Measurements from ENCODE around the gene COL5A1. TPM values are rescaled to one million over a fixed set of nuclear protein-coding genes. Genes with fewer than 3 reads are reported as not detected.

The COL5A1 gene
- total RNA-seq, 1 donor from 2014 or later, result 6.1 TPM

DNA sequence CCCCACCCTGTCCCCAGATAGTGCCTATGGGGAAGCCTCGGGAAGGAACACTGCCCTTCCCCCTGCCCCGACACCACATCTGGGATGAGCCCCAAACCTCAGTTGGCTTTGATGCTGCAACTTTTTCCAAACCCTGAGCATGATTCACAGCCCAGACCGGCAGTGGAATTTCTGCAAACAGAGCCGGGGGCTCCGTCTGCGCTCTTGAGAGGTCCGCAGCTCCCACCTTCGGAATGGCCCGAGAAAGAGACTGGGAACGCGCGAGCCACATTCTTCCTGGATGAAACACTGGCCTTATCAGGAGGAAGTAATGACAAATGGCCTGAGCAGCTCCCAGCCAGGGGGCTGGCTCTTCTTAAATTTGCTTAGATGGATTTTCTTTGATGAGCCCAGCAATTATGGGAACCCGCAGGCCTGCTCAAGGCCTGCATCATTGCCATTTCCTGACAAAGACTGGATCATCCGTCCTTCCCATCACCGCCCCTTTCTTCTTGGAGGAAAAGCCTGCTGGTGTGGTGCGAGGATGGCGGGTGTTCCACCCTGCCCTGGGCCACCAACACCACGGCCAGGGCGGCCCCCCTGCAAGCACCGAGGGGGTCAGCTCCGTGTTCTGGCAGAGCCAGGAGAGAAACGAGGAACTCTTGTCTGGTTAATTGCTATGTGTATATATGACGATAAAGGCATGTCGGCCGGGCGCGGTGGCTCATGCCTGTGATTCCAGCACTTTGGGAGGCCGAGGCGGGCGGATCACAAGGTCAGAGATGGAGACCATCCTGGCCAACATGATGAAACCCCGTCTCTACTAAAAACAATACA is 38.8 kb upstream of the COL5A1 start:
- TF ChIP-seq EZH2 (IDR thresholded peaks at IDR 0.05) (no peak), EZH2phosphoT487 (IDR thresholded peaks at IDR 0.05) (no peak)
- TF ChIP-seq, protein P1, sequence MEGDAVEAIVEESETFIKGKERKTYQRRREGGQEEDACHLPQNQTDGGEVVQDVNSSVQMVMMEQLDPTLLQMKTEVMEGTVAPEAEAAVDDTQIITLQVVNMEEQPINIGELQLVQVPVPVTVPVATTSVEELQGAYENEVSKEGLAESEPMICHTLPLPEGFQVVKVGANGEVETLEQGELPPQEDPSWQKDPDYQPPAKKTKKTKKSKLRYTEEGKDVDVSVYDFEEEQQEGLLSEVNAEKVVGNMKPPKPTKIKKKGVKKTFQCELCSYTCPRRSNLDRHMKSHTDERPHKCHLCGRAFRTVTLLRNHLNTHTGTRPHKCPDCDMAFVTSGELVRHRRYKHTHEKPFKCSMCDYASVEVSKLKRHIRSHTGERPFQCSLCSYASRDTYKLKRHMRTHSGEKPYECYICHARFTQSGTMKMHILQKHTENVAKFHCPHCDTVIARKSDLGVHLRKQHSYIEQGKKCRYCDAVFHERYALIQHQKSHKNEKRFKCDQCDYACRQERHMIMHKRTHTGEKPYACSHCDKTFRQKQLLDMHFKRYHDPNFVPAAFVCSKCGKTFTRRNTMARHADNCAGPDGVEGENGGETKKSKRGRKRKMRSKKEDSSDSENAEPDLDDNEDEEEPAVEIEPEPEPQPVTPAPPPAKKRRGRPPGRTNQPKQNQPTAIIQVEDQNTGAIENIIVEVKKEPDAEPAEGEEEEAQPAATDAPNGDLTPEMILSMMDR (IDR thresholded peaks at IDR 0.05), result no peak
- peaks cover 2% of the 10 kb centered on the region for H3K27me3 Mint-ChIP-seq (ENCODE audit: insufficient read depth, low read depth)
- Histone ChIP-seq H3K9ac (no peak overlapping the region), H2AFZ (replicated peaks) (no peak overlapping the region), H4K20me1 (ENCODE audit: low read depth) (no peaks in the 10 kb centered on the region), H3K4me2 (no peak overlapping the region), H3K4me3 (no peak overlapping the region), H3K4me1 (no peaks in the 10 kb centered on the region), H3K27ac (no peak overlapping the region), H3K79me2 (ENCODE audit: low read depth) (no peaks in the 10 kb centered on the region), H3F3A (ENCODE audit: low read depth) (peaks cover 9% of the 10 kb centered on the region), H3K36me3 (no peaks in the 10 kb centered on the region), H3K27me3 (no peaks in the 10 kb centered on the region), H3K9me3 (ENCODE audit: low read depth) (no peaks in the 10 kb centered on the region)
- peaks cover 8% of the 10 kb centered on the region for H3K4me1 Mint-ChIP-seq
- DNase-seq (ENCODE audit: low spot score), result no peak
- H3K4me3 Mint-ChIP-seq, result no peak overlapping the region
- H3K9me3 Mint-ChIP-seq, result no peaks in the 10 kb centered on the region
- H3K27ac Mint-ChIP-seq, result peak overlapping the region; percentile 39
- no peaks in the 10 kb centered on the region for H3K36me3 Mint-ChIP-seq

DNA sequence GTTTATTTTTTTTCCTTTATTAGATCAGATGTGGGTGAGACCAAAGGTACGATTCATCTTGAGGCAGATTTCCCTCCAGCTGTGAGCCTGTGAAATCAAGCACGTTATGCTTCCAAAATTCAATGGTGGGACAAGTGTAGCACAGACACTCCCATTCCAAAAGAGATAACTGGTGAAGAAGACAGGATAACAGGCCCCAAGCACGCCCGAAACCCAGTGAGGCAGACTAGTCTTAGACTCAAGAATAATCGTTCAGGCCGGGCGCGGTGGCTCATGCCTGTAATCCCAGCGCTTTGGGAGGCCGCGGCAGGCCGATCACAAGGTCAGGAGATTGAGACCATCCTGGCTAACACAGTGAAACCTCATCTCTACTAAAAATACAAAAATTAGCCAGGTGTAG is 36.8 kb upstream of the COL5A1 start:
- H3K36me3 Mint-ChIP-seq, result no peaks in the 10 kb centered on the region
- Histone ChIP-seq H3K9ac (no peak overlapping the region), H3F3A (ENCODE audit: low read depth) (no peaks in the 10 kb centered on the region), H3K27ac (no peak overlapping the region), H3K4me1 (no peaks in the 10 kb centered on the region), H3K27me3 (no peaks in the 10 kb centered on the region), H3K79me2 (ENCODE audit: low read depth) (no peaks in the 10 kb centered on the region), H3K36me3 (no peaks in the 10 kb centered on the region), H2AFZ (replicated peaks) (no peak overlapping the region), H3K9me3 (ENCODE audit: low read depth) (no peaks in the 10 kb centered on the region), H3K4me2 (no peak overlapping the region), H4K20me1 (ENCODE audit: low read depth) (no peaks in the 10 kb centered on the region), H3K4me3 (no peak overlapping the region)
- H3K27me3 Mint-ChIP-seq (ENCODE audit: insufficient read depth, low read depth), result peaks cover 2% of the 10 kb centered on the region
- TF ChIP-seq EZH2phosphoT487 (IDR thresholded peaks at IDR 0.05) (no peak), EZH2 (IDR thresholded peaks at IDR 0.05) (no peak)
- TF ChIP-seq, protein P1 (IDR thresholded peaks at IDR 0.05), result no peak
- H3K4me3 Mint-ChIP-seq, result no peak overlapping the region
- no peak overlapping the region for H3K27ac Mint-ChIP-seq
- H3K4me1 Mint-ChIP-seq, result peaks cover 8% of the 10 kb centered on the region
- no peak for DNase-seq (ENCODE audit: low spot score)
- no peaks in the 10 kb centered on the region for H3K9me3 Mint-ChIP-seq

DNA sequence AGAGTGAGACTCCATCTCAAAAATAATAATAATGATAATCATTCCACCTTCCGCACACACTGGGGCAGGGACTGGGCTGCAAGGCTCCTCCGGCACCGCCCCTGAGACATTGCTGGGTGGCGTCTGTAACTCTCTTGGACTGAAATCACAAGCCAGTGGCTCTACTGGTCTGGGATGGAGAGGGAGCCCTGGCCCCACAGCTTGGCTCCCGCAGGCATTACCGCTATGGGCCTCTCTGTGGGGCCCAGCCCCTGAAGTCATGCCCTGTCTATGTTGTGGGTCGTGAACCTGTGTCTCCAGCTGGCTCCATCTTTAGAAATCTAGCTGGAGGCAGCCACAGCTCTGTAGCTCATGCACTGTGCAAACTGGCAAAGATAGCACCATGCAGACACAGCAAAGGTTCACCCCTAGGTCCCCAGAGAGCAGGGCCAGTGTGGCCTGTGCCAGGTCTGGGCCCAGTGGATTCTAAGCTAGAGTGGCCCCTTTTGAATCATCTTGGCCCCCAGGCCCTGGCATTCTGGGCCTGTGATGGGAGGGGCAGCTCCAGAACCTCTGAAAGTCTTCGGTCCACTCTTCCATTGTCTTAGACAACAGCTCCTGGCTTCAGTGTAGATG is 36.1 kb upstream of the COL5A1 start:
- Histone ChIP-seq H3K79me2 (ENCODE audit: low read depth) (no peaks in the 10 kb centered on the region), H3K36me3 (no peaks in the 10 kb centered on the region), H2AFZ (replicated peaks) (no peak overlapping the region), H3K27ac (no peak overlapping the region), H3K9me3 (ENCODE audit: low read depth) (no peaks in the 10 kb centered on the region), H3K4me3 (no peak overlapping the region), H3F3A (ENCODE audit: low read depth) (no peaks in the 10 kb centered on the region), H3K4me1 (no peaks in the 10 kb centered on the region), H3K9ac (no peak overlapping the region), H3K4me2 (no peak overlapping the region), H3K27me3 (no peaks in the 10 kb centered on the region), H4K20me1 (ENCODE audit: low read depth) (no peaks in the 10 kb centered on the region)
- Mint-ChIP-seq H3K9me3 (no peaks in the 10 kb centered on the region), H3K4me3 (no peak overlapping the region), H3K36me3 (no peaks in the 10 kb centered on the region), H3K27ac (no peak overlapping the region), H3K27me3 (ENCODE audit: insufficient read depth, low read depth) (peaks cover 2% of the 10 kb centered on the region), H3K4me1 (peaks cover 8% of the 10 kb centered on the region)
- TF ChIP-seq EZH2 (IDR thresholded peaks at IDR 0.05) (no peak), EZH2phosphoT487 (IDR thresholded peaks at IDR 0.05) (no peak)
- TF ChIP-seq, protein P1 (IDR thresholded peaks at IDR 0.05), result no peak
- no peak for DNase-seq (ENCODE audit: low spot score)
